HFF-Myc (cell line): ENCODE measurements around the gene CDR2L.
"Not testable (repeated sequence)": the region's sequence is repeated elsewhere in the genome, so short reads cannot be mapped to it uniquely, and the experiment has no call there.

Experiments used
- DNase-seq: peaks from one replicate; pipeline ENCODE4 v3.0.0-alpha.2; 2011; ENCODE audit warnings: low read depth; ENCODE audit errors: extremely low read depth
- H3K4me3 ChIP-seq: replicated peaks from 2 replicates; pipeline ENCODE4 v1.5.1; 2011; ENCODE audit warnings: low read depth, mild to moderate bottlenecking, control low read depth, low read length
- TF ChIP-seq, protein P1 (sequence below): IDR thresholded peaks from 2 replicates; pipeline ENCODE4 v1.5.1; 2012; ENCODE audit warnings: mild to moderate bottlenecking, low read depth, low read length, control low read depth; ENCODE audit errors: missing control alignments

The CDR2L gene

GRCh38 chr17:75033346-75034235 is 46.2 kb downstream of the CDR2L start:
- H3K4me3 ChIP-seq = peak overlapping the region; percentile 92
- TF ChIP-seq, protein P1, sequence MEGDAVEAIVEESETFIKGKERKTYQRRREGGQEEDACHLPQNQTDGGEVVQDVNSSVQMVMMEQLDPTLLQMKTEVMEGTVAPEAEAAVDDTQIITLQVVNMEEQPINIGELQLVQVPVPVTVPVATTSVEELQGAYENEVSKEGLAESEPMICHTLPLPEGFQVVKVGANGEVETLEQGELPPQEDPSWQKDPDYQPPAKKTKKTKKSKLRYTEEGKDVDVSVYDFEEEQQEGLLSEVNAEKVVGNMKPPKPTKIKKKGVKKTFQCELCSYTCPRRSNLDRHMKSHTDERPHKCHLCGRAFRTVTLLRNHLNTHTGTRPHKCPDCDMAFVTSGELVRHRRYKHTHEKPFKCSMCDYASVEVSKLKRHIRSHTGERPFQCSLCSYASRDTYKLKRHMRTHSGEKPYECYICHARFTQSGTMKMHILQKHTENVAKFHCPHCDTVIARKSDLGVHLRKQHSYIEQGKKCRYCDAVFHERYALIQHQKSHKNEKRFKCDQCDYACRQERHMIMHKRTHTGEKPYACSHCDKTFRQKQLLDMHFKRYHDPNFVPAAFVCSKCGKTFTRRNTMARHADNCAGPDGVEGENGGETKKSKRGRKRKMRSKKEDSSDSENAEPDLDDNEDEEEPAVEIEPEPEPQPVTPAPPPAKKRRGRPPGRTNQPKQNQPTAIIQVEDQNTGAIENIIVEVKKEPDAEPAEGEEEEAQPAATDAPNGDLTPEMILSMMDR = no peak
- DNase-seq = peak; percentile 87

DNA sequence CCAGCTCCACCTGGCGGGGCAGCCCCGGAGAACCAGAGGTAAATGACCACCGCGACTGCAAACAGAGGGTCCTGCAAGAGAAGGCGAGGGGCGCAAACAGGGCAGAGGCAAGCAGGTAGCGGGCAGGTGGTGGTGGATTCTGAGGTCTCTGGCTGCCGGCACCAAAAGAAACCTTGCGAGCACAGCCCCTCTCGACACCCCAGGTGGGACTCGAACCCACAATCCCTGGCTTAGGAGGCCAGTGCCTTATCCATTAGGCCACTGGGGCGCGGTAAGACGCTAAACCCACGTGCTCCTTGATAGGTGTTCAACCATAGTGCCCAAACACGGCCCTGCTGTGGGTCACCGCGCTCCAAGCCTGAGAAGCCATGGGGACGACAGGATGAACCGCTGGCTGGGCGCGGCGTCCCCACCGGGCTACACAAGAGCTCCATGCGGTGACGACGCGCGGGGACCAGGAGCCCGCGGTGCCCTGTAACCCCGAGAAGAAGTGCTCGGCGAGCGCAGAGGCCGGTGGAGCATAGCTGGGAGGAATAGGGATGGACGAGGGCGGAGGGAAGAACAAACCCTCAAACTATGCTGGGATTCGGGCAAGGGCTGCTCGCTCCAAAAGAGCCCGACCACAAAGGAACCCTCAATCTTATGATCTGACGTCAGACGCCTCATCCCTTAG is 46.9 kb downstream of the CDR2L start:
- TF ChIP-seq, protein P1 = no peak
- peak; percentile 73 for DNase-seq
- H3K4me3 ChIP-seq = peak overlapping the region; percentile 92

GRCh38 chr17:75036643-75037268 is 49.3 kb downstream of the CDR2L start:
- DNase-seq = no peak
- no peak overlapping the region for H3K4me3 ChIP-seq
- TF ChIP-seq, protein P1 = no peak

GRCh38 chr17:75039238-75039637 is 51.8 kb downstream of the CDR2L start:
- no peak overlapping the region for H3K4me3 ChIP-seq
- TF ChIP-seq, protein P1 = no peak
- no peak for DNase-seq

DNA sequence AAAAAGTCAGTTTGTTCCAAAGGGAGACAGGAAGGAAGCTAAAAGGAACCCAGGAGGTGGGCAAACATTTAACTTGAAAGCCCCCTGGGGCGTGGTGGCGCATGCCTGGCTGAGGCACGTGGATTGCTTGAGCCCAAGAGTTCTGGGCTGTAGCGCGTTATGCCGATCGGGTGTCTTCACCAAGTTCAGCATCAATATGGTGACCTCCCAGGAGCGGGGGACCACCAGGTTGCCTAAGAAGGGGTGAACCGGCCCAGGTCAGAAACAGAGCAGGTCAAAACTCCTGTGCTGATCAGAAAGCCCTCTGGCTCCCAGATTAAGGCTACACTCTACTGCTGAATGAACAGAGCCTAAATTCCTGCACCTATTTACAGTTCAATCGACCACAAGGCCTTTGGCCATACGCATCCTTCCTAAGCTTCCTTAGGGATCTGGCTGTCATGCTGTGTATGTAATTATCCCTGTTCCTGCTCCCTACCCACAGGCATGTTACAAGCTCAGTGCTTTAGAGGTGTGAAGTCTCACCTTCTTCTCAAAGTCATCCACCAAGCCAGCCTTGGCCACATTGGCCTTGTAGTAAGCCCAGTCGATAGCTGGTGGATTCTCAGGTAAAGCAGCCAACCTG is 54.3 kb downstream of the CDR2L start:
- H3K4me3 ChIP-seq = no peak overlapping the region
- TF ChIP-seq, protein P1 = no peak
- no peak for DNase-seq

DNA sequence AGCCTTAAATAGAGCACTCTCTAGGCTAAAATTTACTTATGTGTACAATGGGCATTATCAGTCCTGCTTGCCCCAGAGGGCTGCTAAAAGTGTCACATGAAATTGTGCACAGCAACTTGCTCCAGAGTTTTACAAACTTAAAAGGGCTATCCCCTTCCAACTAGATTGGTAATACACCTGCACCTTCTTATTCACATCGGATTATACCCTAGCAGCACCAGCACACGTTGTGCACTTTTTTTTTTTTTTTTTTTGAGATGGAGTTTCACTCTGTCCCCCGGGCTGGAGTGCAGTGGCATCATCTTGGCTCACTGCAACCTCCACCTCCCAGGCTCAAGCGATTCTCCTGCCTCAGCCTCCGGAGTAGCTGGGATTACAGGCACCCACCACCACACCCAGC is 56.4 kb downstream of the CDR2L start:
- not testable (repeated sequence) for H3K4me3 ChIP-seq, DNase-seq
